GM18858 (cell line): Measurements from ENCODE around the gene OR56A1.
"Not testable (repeated sequence)": the region's sequence is repeated elsewhere in the genome, so short reads cannot be mapped to it uniquely, and the experiment has no call there.

Experiments used
- ATAC-seq: cut with Tn5 transposase; IDR thresholded peaks from one replicate; pipeline ENCODE4 v1.9.1; 2021; ENCODE audit not compliant: unreplicated experiment

Gene OR56A1, protein sequence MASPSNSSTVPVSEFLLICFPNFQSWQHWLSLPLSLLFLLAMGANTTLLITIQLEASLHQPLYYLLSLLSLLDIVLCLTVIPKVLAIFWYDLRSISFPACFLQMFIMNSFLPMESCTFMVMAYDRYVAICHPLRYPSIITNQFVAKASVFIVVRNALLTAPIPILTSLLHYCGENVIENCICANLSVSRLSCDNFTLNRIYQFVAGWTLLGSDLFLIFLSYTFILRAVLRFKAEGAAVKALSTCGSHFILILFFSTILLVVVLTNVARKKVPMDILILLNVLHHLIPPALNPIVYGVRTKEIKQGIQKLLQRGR

DNA sequence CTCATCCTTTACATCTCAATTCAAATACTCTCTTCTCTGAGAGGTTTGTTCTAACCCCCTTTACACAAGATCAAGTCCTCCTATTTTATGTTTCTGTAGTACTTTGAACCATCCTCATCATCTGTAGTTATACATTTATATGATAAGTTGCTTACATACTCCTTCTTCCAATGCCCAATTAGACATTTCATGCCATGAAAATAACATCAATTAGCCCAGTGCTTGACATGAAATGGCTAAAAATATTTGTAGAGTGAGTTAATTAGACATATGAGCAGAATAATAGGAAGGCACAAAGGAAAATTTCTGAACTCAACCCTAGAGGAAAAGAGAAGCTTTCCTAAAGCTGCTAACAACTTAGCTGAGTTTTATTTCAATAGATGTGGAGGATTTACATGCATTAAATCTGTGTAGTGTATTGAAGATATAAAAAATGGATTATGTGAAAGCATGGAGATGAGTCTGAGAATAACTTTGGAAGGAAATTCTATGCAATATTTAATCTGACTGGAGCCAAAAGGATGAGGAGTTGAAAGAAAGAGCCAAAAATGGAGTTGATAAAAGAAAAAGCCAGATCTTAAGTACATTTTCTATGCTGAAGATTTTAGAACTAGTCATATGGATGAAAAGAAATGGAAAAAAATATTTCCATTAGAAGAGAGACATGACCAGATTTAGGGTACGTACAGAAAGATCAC lies at the start of gene OR56A1:
Gene OR56A1 (minus strand): TSS at position 51 of the 698 bp plus-strand sequence. CDS start 3,066 bp downstream, outside the sequence.
- ATAC-seq, result no peak

DNA sequence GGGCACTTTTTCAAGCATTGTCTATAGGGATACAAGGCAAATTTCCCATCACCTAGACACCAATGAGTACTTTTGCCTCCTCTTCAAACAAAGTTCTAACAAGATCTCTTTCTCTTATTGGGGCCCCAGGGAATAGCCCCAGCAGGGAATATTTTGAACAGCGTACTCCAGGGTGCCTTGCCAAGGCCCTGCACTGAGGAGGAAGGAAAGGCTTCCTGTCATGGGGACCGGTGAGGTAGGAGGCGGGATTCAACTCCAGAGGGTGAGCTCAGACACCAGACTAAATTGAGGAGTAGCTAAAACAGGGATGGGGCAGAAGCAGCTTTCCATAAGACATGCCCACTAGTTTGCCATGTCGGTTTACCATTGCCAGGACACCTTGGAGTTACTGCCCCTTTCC lies 48.9 kb upstream of the OR56A1 start:
- no peak for ATAC-seq

DNA sequence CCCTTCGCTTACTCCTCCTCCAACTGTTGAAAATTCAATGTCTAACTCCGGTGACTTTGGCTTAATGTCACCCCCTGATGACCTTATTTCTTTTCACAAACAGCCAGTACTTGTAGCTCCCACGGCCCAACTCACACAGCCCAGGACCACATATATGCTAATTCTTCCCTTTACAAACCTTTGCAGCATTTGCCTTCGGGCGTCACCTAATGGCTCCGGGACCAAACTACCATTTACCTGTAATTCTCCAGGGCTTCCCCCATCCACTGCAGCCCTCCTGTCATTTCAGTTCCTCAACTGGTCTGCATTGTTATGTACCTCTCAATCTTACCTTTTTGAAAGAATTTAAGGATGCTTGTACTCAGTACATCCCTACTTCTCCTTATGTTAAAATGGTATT lies 47.2 kb upstream of the OR56A1 start:
- ATAC-seq, result no peak

DNA sequence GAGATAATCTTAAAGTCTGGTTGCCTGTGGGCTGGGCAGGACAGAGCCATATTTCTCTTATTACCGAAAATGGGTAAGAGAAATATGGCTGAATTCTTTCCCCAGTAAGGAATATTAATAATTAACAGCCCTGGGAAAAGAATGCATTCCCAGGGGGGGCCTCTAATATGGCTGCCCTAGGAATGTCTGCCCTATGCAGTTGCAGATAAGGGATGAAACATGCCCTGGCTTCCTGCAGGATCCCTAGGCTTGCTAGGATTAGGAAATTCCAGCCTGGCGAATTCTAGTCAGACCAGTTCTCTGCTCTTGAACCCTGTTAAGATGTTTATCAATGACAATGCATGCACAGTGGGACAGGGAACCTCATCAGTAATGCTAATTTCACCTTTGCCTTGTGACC lies 45.9 kb upstream of the OR56A1 start:
- not testable (repeated sequence) for ATAC-seq

DNA sequence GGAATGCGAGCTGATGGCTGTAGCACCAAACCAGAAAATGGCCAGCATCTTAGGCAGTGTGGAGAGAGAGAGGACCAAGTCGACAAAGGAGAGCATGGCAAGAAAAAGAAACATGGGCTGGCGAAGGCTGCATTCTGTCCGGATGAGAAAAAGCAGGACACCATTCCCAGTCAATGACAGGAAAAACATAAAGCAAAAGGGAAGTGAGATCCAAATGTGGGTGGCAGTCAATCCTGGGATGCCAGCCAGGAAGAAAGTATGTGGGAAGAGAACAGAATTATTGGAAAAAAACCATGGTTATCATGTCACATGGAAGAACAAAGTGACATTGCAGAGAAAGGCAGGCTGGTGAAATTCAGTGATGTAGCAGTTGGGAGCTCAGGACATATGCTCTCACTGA lies 36.9 kb upstream of the OR56A1 start:
- no peak for ATAC-seq

DNA sequence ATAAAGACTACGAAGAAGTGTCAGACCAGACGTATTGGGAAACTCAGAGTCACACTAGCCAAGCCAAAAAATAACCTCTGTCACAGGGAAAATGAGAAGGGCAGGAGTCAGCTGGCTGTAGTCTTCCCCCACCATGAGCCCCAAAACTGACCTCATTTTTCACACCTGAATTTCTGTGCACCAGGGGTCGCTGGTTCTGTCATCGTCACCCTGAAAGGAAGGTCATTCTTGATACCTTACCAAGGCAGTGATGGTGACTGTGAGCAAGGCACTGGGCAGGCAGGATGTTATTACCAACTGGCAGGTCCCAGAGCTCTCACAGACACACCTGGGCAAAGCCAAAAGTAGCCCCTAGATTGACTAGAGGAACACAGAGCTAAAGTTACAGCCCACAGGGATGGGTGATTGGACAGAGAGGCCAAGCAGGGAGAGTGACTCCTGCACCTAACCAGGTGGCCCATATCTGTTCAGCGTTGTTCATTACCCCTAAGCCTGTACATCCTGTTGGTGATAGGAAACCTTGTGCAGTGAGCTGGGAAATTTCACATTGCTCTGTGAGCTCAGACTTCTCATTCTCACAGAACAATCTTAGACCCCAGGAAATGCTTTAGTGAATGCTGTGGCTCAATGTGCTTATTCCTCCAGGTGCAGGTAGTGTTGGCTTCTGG lies 32.3 kb upstream of the OR56A1 start:
- no peak for ATAC-seq

DNA sequence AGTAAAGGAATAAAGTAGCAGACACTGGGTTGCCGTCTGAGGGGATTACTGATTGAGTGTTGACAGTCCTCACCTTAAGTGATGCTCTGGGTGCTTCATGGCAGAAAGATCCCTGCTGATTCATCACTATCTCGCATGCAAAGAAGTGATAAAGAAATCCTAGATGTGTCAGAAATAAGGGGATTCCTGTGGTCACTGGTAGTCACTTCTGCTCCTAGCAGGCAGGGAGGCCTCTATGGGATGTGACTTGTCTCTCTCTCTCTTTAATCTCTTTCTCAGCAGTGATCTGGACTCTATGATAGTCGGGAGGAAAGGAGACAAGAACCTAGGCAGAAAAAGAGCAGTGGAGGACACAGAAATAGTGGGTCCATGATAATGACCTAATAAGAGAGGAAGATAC lies 30.9 kb upstream of the OR56A1 start:
- ATAC-seq, result no peak

DNA sequence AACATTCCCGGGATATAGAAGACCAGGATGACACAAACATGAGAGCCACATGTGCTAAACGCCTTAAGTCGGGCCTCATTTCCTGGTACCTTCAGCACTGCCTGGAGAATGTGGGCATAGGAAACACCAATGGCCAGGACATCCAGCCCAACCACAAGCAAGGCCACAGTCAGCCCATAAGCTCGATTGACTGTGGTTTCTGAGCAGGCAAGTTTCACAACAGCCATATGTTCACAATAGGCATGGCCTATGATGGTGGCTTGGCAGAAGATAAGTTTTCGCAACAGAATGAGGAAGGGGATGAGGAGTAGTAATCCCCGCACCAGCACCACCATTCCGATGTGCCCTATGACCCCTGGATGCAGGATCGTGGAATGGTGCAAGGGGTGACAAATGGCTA lies 26.9 kb upstream of the OR56A1 start:
- ATAC-seq, result no peak

DNA sequence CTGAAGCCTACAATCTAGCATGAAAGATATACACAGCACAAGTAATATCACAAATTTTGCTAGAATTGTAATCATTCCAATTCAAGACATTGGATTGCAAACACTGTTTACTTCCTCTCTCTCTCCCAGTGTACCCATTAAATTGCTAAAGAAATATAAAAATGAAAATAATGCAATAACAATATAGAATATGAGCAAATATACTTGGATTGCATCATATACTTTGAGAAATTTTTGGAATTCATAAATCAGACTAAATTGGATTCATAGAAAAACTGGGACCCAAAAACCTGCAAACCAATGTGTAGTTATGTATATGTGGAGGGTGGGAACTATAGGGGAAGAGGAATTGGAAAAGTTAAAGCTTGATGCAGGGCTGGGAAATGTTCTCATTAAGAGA lies 25.0 kb upstream of the OR56A1 start:
- no peak for ATAC-seq

DNA sequence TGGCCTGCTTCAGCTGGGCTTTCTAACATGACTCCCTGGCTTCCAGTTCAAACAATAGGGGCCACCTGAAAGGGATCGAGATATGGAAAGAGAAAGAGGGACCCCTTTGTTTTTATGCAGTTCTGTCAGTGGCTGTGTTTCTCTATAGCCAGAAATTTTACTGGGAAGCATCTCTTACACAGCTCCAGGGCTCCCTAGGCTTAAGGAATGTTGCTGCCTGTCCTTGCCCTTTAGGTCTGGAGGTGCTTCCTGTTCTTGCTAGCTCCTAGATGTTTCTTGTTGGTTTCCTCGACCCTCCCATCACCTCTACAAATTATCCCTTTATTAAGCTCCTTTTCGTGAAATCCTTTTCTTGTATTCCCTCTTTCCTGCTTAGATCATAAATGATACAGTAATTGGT lies 21.8 kb upstream of the OR56A1 start:
- ATAC-seq, result no peak

DNA sequence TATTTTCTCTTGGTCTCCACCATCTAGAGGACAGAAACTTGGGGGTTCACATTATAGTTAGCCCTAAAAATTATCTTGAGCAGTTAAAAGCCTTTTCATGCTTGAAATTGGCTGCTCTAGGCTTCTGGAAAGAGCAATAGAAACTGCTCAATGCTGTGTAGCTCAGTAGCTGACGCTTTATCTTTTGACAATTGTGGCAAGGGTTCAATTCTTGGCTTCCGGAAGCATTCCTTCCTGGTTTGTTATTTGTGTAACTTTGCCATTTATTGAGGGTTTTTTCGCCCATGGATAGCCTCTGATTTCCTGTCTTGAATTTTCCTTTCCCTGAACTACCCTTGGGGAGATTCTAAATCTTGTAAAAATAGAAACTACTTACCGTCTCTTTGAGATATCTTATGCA lies 10.3 kb upstream of the OR56A1 start:
- ATAC-seq, result no peak

DNA sequence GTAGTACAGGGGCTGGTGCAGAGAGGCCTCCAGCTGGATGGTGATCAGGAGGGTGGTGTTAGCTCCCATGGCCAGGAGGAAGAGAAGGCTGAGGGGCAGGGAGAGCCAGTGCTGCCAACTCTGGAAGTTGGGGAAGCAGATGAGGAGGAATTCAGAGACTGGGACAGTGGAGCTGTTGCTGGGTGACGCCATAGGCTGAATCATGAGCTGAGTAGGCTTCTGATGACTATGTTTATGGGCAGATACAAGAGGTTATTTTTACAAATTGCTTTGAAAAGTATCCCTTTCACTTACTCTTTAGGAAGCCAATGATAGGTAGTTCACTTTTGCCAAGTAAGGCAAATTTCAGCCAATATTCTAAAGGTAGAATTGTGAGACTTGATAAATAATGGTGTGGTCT lies 3.1 kb downstream of the OR56A1 start:
- ATAC-seq, result no peak

DNA sequence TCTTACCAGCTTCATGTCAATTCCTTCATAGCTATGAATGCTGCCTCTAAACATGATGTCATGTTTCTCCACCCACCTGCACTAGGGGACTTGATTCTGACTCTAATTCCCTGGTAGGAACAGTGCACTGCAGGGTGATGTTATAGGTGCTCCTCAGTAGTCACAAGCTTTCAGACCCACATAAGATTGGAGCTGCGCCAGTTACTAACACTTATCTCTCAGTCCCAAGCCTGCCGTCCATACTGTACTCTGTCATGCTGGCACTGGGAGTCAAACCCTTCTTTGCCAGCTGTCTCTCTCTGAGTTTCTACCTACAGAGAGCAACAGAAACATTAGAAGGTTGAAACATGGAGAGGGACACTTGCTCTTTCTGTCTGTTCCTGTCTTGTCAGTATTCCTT lies 5.5 kb downstream of the OR56A1 start:
- no peak for ATAC-seq

DNA sequence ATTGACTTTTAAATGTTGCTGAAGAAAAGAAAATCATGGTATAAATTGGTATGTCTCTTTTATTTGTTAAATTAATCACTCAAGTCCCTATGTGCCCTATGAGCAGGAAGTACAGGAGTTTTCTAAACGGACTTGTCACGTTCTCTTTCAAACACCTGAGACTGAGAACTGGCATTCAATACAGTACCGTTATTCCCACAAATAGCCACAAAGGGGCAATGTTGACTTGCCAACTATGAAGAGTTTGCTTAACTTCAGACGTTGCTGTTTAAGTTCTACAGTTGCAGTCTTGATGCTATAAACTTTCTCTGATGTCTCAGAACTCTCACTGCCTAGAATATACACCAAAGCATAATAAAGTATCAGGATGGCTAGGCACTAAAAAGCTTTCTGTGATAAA lies 7.6 kb downstream of the OR56A1 start:
- ATAC-seq, result no peak

DNA sequence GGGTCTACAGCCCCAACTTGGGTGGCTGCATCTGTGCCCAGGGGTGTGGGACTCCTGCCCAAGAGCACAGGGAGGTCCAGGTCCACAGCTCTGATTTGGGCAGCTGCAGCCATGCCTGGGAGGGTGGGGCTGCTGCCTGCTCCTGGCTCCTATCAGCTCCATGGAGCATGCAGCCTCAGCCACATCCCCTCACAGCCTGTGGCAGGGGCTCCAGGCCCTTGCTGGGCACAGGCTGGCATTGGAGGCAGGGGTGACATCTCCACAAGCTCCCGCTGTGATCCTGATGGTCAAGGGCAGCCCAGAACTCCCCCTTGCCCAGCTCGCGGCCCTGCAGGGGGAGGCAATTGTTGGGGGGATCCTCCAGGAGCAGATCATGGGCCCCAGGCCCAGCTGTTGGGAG lies 17.5 kb downstream of the OR56A1 start:
- no peak for ATAC-seq

DNA sequence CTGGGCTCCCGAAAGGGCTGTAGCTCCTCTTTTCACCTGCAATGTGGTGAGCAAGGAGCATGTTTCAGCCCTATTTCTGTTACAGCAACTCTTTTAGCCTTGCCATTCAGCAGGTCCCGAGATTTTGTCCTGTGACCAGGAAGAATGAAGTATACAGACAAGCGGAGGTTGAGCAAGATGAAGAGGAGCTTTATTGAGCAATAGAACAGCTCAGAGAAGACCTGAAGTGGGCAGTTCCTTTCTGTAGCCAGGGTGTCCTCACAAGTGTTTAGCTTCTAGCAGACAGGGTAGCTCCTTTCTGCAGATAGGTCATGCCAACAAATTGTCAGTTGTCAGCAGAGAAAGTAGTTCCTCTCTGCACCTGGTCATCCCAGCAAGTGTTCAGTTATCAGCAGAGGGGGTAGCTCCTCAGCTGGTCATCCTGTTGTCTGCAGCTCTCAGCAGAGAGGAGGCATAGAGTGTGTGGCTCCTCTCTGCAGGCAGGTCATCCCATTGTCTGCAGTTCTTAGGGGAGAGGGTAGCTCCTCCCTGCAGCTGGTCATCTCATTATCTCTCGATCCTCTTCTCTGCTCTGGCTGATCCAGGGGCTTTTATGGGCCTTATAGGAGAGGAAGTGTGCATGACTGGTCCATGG lies 18.4 kb downstream of the OR56A1 start:
- ATAC-seq, result no peak

DNA sequence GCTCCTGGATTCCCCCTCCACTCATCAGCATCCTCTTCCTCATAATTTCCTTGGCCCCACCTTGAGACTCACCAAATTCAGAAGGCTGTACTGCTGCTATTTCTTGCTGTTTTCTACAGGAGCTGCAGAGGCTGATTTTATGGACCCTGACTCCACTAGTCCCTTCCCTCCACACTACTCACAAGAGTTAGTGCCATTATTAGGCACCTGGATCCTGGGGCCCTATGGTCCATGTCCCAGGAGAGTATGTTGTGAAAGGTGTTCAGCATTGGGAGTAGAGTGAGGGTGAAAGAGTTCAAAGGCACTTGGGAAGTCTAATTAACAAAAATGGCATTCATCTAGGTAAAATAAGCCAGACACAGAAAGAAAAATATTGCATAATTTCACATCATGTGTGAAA lies 23.7 kb downstream of the OR56A1 start, which contains the start of gene OR56A4:
Gene OR56A4 (minus strand): TSS at position 101 of the 400 bp plus-strand sequence. CDS start 3,954 bp downstream, outside the sequence.
- ATAC-seq, result no peak

DNA sequence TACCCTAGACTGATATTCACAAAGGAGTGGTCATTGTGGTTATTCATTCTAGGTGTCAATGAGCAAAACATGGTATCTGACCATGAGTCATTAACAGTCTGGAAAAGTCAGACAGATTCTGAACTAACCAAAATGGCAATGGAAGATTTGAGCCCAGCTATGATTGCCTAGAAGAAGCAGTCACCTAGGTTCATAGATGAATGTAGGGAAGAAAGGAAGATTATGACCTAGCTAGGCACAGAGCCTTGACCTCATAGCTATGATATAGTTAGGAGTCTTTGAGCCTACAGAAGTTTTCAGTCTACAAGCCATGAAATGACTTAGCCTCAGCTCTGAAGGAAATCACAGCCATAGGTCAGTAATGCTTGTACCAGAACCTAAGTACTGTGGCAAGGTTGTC lies 24.2 kb downstream of the OR56A1 start:
- no peak for ATAC-seq

DNA sequence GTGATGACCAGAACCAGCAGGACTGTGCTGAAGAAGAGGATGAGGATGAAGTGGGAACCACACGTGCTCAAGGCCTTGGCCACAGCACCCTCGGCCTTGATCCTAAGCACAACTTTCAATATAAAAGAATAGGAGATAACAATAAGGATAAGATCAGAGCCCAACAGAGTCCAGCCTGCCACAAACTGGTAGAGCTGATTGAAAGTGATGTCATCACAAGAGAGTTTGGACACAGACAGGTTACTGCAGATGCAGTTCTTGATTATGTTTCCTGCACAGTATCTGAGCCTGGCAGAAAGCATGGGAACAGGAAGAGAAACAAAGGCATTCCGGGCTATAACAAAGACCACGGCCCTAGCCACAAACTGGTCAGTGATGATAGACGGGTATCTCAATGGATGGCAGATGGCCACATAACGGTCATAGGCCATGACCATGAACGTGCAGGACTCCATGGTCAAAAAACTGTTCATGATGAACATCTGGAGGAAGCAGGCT lies 28.3 kb downstream of the OR56A1 start:
- ATAC-seq, result no peak

DNA sequence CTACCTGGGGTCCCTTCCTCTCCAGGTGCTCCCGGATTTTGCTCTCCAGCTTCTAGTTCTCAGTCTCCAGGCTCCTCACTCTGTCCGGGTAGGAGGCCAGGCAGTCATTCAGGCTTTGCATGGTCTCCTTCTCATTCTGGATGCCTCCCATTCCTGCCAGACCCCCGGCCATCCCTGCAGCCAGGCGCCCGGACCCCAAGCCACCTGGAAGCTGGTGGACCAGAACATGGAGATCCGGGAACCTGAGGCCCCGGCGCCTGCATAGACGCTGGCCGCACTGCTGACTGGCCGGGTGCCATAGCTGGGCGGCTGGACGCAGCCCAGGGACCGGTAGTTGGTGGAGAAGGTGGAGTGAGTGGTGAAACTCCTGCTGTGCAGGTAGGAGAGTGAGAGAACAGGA lies 35.8 kb downstream of the OR56A1 start:
- no peak for ATAC-seq

DNA sequence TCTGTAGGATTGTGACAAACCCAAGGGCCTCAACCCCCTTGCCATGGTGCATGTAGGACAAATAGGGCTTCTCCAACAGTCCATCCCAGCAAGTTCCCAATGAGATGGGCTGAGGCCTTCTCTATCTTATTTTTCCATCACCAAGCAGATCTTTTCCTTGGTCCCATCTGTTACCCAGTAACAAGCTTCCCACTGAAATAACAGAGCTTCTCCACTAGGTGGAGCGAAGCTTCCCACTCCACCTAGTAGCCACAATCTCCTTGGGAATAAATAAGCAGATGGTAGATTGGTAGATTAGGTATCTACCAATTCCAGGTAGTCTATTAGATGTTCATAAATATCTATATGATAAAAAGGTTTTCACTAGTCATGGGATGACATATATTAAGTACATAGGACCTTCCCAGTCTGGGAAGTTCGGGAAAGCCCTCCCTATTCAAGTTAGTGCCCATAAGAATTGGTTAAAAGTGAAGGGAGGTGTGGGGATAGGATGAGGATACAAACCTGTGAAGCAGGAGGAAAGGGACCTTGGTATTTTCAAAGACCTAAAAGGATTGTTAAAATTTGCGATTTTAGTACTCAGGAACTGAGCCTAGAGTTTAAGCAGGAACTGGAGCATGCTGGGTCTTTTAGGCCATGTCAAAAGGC lies 37.8 kb downstream of the OR56A1 start:
- ATAC-seq, result no peak
